Sigmoid colon (tissue), 4 donors: Measurements from ENCODE around the gene ATP6AP1.

ENCODE experiments used
- CTCF ChIP-seq, 4 experiments: fragments of 450-650 bp in 3 of 4; fragments of 200-600 bp in 1 of 4; IDR thresholded peaks; one replicate each; pipeline ENCODE4 v1.5.1; 2016 to 2019; ENCODE audit warnings: antibody characterized with exemption in 4 of 4, mild to moderate bottlenecking in 3 of 4, moderate library complexity in 2 of 4
- EP300 ChIP-seq, 4 donors: sonication (generic); formaldehyde crosslinking; IDR thresholded peaks; one replicate each; pipeline ENCODE4 v1.6.1; 2017; ENCODE audit warnings: antibody characterized with exemption in 4 of 4
- POLR2A ChIP-seq, 2 donors: fragments of 450-650 bp; IDR thresholded peaks; one replicate each; pipeline ENCODE4 v1.6.1; 2016; ENCODE audit warnings: antibody characterized with exemption in 2 of 2, mild to moderate bottlenecking in 2 of 2, moderate library complexity in 2 of 2
- POLR2AphosphoS5 ChIP-seq, 4 donors: sonication (generic); formaldehyde crosslinking; IDR thresholded peaks; one replicate each; pipeline ENCODE4 v1.6.1; 2017; ENCODE audit warnings: antibody characterized with exemption in 4 of 4

GRCh38 chrX:154481911-154482601 lies 53.6 kb downstream of the ATP6AP1 start:
- no peak for TF ChIP-seq POLR2A (IDR thresholded peaks at IDR 0.05)
- no peak for TF ChIP-seq EP300 (IDR thresholded peaks at IDR 0.05)
- no peak for TF ChIP-seq CTCF (IDR thresholded peaks at IDR 0.05)
- TF ChIP-seq POLR2AphosphoS5 (IDR thresholded peaks at IDR 0.05) = no peak
